Uterus (tissue), 4 donors: Measurements from ENCODE around the gene VIPR2. TPM values are rescaled to one million over a fixed set of nuclear protein-coding genes. Genes with fewer than 3 reads are reported as not detected.

Experiments used
- DNase-seq, 2 donors: peaks; one replicate each; pipeline ENCODE4 v3.0.0-alpha.2; 2019 to 2020
- H3K27ac ChIP-seq, 2 donors: fragments of 200-600 bp; sonication (generic); 1 replicate in 1 of 2; 2 replicates in 1 of 2; pipeline ENCODE4 v1.5.1; 2016 to 2018
- H3K27me3 ChIP-seq, 2 donors: fragments of 200-600 bp; sonication (generic); one replicate each; pipeline ENCODE4 v1.5.1; 2018 to 2019; ENCODE audit warnings: control low read depth in 1 of 2
- H3K36me3 ChIP-seq, 2 donors: fragments of 200-600 bp; sonication (generic); one replicate each; pipeline ENCODE4 v1.5.1; 2019; ENCODE audit warnings: control low read depth in 1 of 2
- H3K4me1 ChIP-seq, 2 donors: fragments of 200-600 bp; sonication (generic); one replicate each; pipeline ENCODE4 v1.5.1; 2018 to 2019; ENCODE audit warnings: control low read depth in 1 of 2
- H3K4me3 ChIP-seq, 2 donors: fragments of 200-600 bp; sonication (generic); 1 replicate in 1 of 2; 2 replicates in 1 of 2; pipeline ENCODE4 v1.5.1; 2018 to 2019; ENCODE audit warnings: mild to moderate bottlenecking in 1 of 2
- H3K9me3 ChIP-seq, 2 donors: fragments of 200-600 bp; sonication (generic); one replicate each; pipeline ENCODE4 v1.5.1; 2019; ENCODE audit warnings: control low read depth in 1 of 2
- POLR2A ChIP-seq, 2 donors: fragments of 450-650 bp; IDR thresholded peaks; one replicate each; pipeline ENCODE4 v1.6.1; 2016; ENCODE audit warnings: antibody characterized with exemption in 2 of 2, mild to moderate bottlenecking in 1 of 2, moderate library complexity in 1 of 2
- intact Hi-C: fragments of 100-400 bp; cut with DNase I; formaldehyde crosslinking; loops from one replicate; pipeline ENCODE4 v1.15.1; 2023; ENCODE audit warnings: low total_unique reads
- total RNA-seq, 4 donors: library from RNA; depleted of rRNA in 3 of 4; stranded (reverse); fragments of >200 nt in 3 of 4; gene quantifications; one replicate each; pipeline versions ENCODE4 v1.1.0 to v1.2.4, GENCODE V29; 2014 to 2023
- TF ChIP-seq, protein P1 (sequence below), 4 experiments: fragments of 200-600 bp in 2 of 4; fragments of 450-650 bp in 2 of 4; sonication (generic) in 2 of 4; IDR thresholded peaks; one replicate each; pipeline ENCODE4 v1.5.1; 2016 to 2019; ENCODE audit warnings: antibody characterized with exemption in 4 of 4, mild to moderate bottlenecking in 2 of 4, moderate library complexity in 1 of 4
- donor health status: DM: yes; HTN: yes; CAD: no.

The VIPR2 gene
- total RNA-seq, 4 donors from 2014 or later: 3.1 to 9.8 (median 4.5) TPM

DNA sequence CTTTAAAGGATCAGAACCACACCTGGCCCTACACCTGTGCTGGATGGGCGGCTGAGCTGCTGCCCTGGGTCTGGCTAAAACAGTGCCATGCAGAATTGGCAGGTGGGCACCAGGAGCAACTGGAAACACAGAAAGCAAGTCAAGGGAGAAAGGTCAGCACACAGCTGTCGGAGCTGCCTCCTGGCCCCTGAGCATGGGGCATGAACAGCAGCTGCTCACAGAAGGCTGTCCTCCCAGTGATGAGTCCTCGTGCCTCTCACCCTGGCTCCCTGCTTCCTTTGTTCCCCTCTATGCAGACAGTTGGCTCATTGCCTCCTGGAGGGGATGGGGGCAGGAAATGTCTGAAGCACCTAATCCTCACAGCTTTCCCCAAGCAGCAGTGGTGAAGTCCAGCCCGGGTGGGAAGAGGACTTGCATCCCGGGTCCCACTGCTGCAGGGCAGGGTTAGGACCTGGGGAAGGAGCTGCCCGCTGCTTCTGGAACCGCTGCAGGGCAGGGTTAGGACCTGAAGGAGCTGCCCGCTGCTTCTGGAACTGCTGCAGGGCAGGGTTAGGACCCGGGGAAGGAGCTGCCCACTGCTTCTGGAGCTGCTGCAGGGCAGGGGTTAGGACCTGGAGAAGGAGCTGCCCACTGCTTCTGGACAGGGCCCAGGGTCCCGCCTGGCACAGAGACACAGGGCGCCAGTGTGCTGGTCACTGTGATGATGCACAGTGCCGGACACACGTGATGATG, 37.3 kb downstream of the VIPR2 start:
- intact Hi-C loops: no loop called here
- Histone ChIP-seq H3K4me3 (no peak overlapping the region), H3K27ac (peak overlapping the region in 1 of 2 donors; percentile 4), H3K27me3 (no peaks in the 10 kb centered on the region), H3K36me3 (no peaks in the 10 kb centered on the region), H3K9me3 (no peaks in the 10 kb centered on the region), H3K4me1 (peaks cover 0 to 4% of the 10 kb centered on the region in 2 donors)
- TF ChIP-seq POLR2A (IDR thresholded peaks at IDR 0.05): no peak
- TF ChIP-seq, protein P1, sequence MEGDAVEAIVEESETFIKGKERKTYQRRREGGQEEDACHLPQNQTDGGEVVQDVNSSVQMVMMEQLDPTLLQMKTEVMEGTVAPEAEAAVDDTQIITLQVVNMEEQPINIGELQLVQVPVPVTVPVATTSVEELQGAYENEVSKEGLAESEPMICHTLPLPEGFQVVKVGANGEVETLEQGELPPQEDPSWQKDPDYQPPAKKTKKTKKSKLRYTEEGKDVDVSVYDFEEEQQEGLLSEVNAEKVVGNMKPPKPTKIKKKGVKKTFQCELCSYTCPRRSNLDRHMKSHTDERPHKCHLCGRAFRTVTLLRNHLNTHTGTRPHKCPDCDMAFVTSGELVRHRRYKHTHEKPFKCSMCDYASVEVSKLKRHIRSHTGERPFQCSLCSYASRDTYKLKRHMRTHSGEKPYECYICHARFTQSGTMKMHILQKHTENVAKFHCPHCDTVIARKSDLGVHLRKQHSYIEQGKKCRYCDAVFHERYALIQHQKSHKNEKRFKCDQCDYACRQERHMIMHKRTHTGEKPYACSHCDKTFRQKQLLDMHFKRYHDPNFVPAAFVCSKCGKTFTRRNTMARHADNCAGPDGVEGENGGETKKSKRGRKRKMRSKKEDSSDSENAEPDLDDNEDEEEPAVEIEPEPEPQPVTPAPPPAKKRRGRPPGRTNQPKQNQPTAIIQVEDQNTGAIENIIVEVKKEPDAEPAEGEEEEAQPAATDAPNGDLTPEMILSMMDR (IDR thresholded peaks at IDR 0.05): no peak
- no peak for DNase-seq

DNA sequence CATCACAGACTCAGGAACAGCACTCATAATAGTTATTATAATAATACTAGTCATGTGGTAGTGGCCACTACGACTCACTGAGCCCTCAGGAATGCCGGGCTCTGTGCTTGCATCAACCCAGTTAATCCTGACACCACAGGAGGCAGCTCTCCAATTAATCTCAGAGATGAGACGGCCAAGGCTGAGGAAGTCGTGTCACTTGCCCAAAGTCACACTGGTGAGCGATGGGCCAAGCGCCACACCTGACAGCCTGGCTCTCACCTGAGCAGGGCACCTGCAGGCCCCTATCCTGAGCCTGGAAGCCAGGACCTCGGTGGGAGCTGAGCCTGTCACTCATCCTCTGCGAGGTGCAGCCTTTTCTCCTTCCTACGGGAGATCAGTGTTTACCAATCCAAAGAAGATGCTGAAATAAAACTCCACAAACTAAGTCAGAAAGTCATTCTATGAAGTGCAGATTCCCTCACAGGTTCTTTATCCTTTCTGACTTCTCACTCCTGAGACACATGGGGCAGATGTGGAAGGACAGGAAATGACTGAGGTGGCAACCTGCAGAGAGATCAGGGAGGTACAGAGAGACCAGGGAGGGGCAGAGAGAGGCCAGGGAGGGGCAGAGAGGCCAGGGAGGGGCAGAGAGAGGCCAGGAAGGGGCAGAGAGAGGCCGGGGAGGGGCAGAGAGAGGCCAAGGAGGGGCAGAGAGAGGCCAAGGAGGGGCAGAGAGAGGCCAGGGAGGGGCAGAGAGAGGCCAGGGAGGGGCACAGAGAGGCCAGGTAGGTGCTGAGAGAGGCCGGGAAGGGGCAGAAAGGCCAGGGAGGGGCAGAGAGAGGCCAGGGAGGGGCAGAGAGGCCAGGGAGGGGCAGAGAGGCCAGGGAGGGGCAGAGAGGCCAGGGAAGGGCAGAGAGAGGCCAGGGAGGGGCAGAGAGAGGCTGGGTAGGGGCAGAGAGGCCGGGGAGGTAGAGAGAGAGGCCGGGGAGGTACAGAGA, 38.5 kb downstream of the VIPR2 start:
- no peaks in the 10 kb centered on the region for H3K27me3 ChIP-seq
- H3K4me1 ChIP-seq: peaks cover 0 to 4% of the 10 kb centered on the region in 2 donors
- DNase-seq: no peak
- H3K4me3 ChIP-seq: no peak overlapping the region
- H3K9me3 ChIP-seq: no peaks in the 10 kb centered on the region
- no peak overlapping the region for H3K27ac ChIP-seq
- no peaks in the 10 kb centered on the region for H3K36me3 ChIP-seq
- TF ChIP-seq, protein P1 (IDR thresholded peaks at IDR 0.05): no peak
- no peak for TF ChIP-seq POLR2A (IDR thresholded peaks at IDR 0.05)
- intact Hi-C loops: no loop called here

DNA sequence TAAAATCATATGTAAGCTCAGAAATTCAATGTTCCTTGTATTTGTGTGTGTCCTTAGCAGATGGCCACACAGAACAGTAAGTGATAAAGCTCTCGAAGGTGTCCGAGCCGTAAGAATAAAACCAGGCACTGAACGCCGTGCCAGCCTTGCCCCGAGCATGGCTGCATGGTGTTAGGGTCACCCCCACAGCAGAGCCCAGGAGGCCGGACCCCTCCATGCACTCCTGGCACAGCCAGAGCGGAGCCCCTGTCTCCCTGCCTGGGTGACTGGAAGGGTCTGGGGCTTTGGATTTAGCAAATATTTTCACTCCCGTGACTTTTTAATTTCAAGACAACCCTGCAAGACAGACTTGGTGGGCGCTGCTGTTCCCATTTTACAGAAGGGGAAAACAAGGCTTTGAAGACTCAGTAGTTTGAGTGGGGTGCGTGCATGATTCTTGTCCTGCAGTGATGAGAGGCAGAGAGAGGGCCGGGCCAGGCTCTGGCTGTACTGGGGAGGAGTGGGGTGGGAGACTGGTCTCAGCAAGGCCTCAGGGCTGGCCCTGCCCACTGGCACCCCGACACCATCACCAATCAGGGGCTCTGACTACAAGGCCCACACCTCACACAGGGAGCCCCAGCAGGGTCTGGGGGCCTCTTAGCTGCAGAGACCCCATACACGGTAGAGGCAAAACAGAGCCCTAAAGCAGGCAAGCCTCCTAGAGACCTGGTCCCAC, 39.4 kb downstream of the VIPR2 start:
- peak; percentile 5 to 7 for DNase-seq
- H3K4me3 ChIP-seq: no peak overlapping the region
- H3K27me3 ChIP-seq: no peaks in the 10 kb centered on the region
- H3K4me1 ChIP-seq: peaks cover 0 to 4% of the 10 kb centered on the region in 2 donors
- no peaks in the 10 kb centered on the region for H3K9me3 ChIP-seq
- no peak for TF ChIP-seq POLR2A (IDR thresholded peaks at IDR 0.05)
- TF ChIP-seq, protein P1 (IDR thresholded peaks at IDR 0.05): no peak
- intact Hi-C loops: no loop called here
- no peak overlapping the region for H3K27ac ChIP-seq
- H3K36me3 ChIP-seq: no peaks in the 10 kb centered on the region

DNA sequence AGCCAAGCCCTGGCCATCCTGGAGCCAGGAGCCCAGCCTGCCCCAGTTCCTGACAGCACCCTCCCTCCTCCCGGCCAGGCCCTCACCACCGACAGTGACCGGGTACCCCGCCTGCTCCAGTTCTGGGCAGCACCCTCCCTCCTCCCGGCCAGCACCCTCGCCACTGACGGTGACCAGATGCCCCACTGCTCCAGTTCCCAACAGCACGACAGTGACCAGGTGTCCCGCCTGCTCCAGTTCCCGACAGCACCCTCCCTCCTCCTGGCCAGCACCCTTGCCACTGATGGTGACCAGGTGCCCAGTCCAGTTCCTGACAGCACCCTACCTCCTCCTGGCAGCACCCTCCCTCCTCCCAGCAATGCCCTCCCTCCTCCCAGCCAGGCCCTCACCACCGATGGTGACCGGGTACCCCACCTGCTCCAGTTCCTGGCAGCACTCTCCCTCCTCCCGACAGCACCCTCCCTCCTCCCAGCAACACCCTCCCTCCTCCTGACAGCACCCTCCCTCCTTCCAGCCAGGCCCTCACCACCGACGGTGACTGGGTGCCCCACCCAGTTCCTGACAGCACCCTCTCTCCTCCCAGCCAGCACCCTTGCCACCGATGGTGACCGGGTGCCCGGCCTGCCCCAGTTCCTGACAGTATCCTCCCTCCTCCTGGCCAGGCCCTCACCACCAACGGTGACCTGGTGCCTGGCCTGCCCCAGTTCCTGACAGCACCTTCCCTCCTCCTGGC, 40.3 kb downstream of the VIPR2 start:
- no peaks in the 10 kb centered on the region for H3K27me3 ChIP-seq

More for the DNA sequence above, 40.3 kb downstream of the VIPR2 start:
- TF ChIP-seq, protein P1 (IDR thresholded peaks at IDR 0.05): no peak
- TF ChIP-seq POLR2A (IDR thresholded peaks at IDR 0.05): no peak
- no peak overlapping the region for H3K27ac ChIP-seq
- no peaks in the 10 kb centered on the region for H3K36me3 ChIP-seq
- peak; percentile 12 to 17 for DNase-seq
- no peak overlapping the region for H3K4me3 ChIP-seq
- H3K4me1 ChIP-seq: peaks cover 0 to 4% of the 10 kb centered on the region in 2 donors
- no peaks in the 10 kb centered on the region for H3K9me3 ChIP-seq
- intact Hi-C loops: no loop called here
